MCF 10A (cell line): ENCODE data around the gene ZDHHC1. TPM values are rescaled to one million over a fixed set of nuclear protein-coding genes. Genes with fewer than 3 reads are reported as not detected.
A peak's percentile ranks its signal among the peaks of the same experiment; 100 is the strongest.

Experiments
- BruUV-seq: library from RNA; stranded (reverse); fragments of 400-500 nt; replicated peaks from 2 replicates; lab custom pipeline; 2021; lab: Mats Ljungman, UMichigan
- CTCF ChIA-PET: fragments of 300-600 bp; sonication (Branson Sonifier 250); formaldehyde crosslinking; extraction: SDS; loops from one replicate; lab custom pipeline; 2021; ENCODE audit warnings: antibody characterized with exemption, inconsistent platforms; lab: Yijun Ruan, JAX
- POLR2A ChIA-PET: fragments of 300-600, 350-650 bp; sonication (Branson Sonifier 250); formaldehyde crosslinking; extraction: SDS; loops from one replicate; lab custom pipeline; 2020; ENCODE audit warnings: antibody characterized with exemption, inconsistent platforms; lab: Yijun Ruan, JAX
- DNase-seq: peaks from one replicate; pipeline ENCODE4 v3.0.0-alpha.2; 2018; ENCODE audit not compliant: unreplicated experiment
- H3K27ac Mint-ChIP-seq: one replicate; pipeline ENCODE4 v1.8.0; 2022; ENCODE audit warnings: mild to moderate bottlenecking, low read depth, mixed read lengths; ENCODE audit not compliant: unreplicated experiment
- H3K27me3 Mint-ChIP-seq: one replicate; pipeline ENCODE4 v1.8.0; 2022; ENCODE audit warnings: mixed read lengths; ENCODE audit not compliant: insufficient read depth, unreplicated experiment
- H3K36me3 Mint-ChIP-seq: one replicate; pipeline ENCODE4 v1.8.0; 2022; ENCODE audit warnings: mild to moderate bottlenecking, moderate library complexity, mixed read lengths; ENCODE audit not compliant: insufficient read depth, unreplicated experiment
- H3K4me1 Mint-ChIP-seq: one replicate; pipeline ENCODE4 v1.8.0; 2022; ENCODE audit warnings: mixed read lengths; ENCODE audit not compliant: insufficient read depth, unreplicated experiment
- H3K4me3 Mint-ChIP-seq: one replicate; pipeline ENCODE4 v1.8.0; 2022; ENCODE audit warnings: mild to moderate bottlenecking, moderate library complexity, mixed read lengths; ENCODE audit not compliant: unreplicated experiment
- H3K9me3 Mint-ChIP-seq: one replicate; pipeline ENCODE4 v1.8.0; 2022; ENCODE audit warnings: mixed read lengths; ENCODE audit not compliant: unreplicated experiment
- intact Hi-C: fragments of 100-400 bp; cut with micrococcal nuclease; formaldehyde crosslinking; loops from 2 replicates; pipeline ENCODE4 v1.14.1; 2022
- total RNA-seq: library from RNA; stranded (reverse); gene quantifications from 2 replicates; pipeline ENCODE4 v1.2.3, GENCODE V29; 2022
- TF ChIP-seq, protein P1 (sequence below): fragments of 200-600 bp; IDR thresholded peaks from one replicate; pipeline ENCODE4 v1.8.0; 2022; ENCODE audit warnings: antibody characterized with exemption, mild to moderate bottlenecking; ENCODE audit not compliant: unreplicated experiment

Gene ZDHHC1
- total RNA-seq, 1 experiment from 2014 or later: 5.9 TPM

DNA sequence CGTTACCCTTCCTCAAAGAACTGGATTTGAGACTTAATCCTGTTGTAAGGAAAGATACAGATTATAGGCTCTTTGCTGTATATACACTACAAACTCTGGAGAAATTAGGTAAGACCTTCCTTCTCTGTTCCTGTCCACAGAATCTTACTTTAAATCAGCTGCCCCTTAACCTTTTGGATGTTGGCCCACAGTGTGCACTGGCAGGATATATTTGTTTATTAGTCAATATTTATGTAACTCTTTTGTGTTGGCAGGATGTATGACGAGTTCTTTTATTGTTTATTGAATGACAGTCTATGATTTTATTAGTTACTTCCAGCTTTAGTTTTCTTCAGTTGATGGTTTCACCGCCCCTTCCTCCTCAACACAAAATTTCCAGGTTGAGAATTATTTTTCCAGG is 69.9 kb downstream of the ZDHHC1 start:
- Mint-ChIP-seq H3K4me1 (no peaks in the 10 kb centered on the region), H3K27ac (no peak overlapping the region), H3K27me3 (no peaks in the 10 kb centered on the region), H3K36me3 (no peaks in the 10 kb centered on the region), H3K9me3 (no peaks in the 10 kb centered on the region), H3K4me3 (no peak overlapping the region)
- POLR2A ChIA-PET: interaction anchor here (1.0 to 1.2 kb wide), 2 partner anchors 22 to 35 kb away, joined by 3 read pairs; no protein-coding TSS in a partner anchor
- TF ChIP-seq, protein P1, sequence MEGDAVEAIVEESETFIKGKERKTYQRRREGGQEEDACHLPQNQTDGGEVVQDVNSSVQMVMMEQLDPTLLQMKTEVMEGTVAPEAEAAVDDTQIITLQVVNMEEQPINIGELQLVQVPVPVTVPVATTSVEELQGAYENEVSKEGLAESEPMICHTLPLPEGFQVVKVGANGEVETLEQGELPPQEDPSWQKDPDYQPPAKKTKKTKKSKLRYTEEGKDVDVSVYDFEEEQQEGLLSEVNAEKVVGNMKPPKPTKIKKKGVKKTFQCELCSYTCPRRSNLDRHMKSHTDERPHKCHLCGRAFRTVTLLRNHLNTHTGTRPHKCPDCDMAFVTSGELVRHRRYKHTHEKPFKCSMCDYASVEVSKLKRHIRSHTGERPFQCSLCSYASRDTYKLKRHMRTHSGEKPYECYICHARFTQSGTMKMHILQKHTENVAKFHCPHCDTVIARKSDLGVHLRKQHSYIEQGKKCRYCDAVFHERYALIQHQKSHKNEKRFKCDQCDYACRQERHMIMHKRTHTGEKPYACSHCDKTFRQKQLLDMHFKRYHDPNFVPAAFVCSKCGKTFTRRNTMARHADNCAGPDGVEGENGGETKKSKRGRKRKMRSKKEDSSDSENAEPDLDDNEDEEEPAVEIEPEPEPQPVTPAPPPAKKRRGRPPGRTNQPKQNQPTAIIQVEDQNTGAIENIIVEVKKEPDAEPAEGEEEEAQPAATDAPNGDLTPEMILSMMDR: no peak
- CTCF ChIA-PET: interaction anchor here (0.7 kb wide), 1 partner anchor 13 kb away, joined by 3 read pairs; no protein-coding TSS in a partner anchor
- no TSS peak for BruUV-seq
- intact Hi-C loops: no loop called here
- peak; percentile 6 for DNase-seq

DNA sequence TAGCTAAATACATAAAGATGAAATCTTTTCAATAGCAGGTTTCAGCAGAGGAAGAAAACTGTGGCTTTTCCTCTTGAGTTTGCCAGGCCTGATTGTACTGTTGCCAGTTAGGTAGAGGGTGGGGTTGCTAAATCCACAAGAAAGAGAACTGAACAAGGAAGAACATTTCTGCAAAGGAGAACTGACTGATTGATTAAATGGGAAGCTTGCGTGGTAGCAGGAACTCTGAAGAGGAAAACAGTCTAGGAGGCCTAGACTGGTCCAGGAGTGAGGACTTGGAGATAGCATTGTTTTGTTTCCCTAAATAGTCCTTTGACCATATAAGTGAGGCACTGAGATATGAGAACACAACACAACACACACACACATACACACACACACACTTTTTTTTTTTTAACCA is 70.9 kb downstream of the ZDHHC1 start:
- POLR2A ChIA-PET: no interaction called here
- intact Hi-C loops: no loop called here

More for the DNA sequence above, 70.9 kb downstream of the ZDHHC1 start:
- CTCF ChIA-PET: interaction anchor here (0.6 to 0.9 kb wide), 3 partner anchors 32 to 81 kb away, joined by 4 to 5 read pairs (median 4); no protein-coding TSS in a partner anchor
- H3K36me3 Mint-ChIP-seq: no peaks in the 10 kb centered on the region
- no peak overlapping the region for H3K4me3 Mint-ChIP-seq
- H3K9me3 Mint-ChIP-seq: no peaks in the 10 kb centered on the region
- TF ChIP-seq, protein P1: no peak
- no peak overlapping the region for H3K27ac Mint-ChIP-seq
- no TSS peak for BruUV-seq
- no peak for DNase-seq
- no peaks in the 10 kb centered on the region for H3K27me3 Mint-ChIP-seq
- no peaks in the 10 kb centered on the region for H3K4me1 Mint-ChIP-seq

Other genes starting within 250 kb of the ZDHHC1 start
- gene NOL3, start 245.9 kb downstream of the ZDHHC1 start, total RNA-seq: 49.8 and 65.7 TPM in 2 replicates
- 18.1 and 18.7 TPM in 2 replicates for gene MATCAP1, start 232.5 kb downstream of the ZDHHC1 start, total RNA-seq
- gene EXOC3L1, start 226.3 kb downstream of the ZDHHC1 start, total RNA-seq: not detected in 2 replicates
- gene E2F4, start 224.3 kb downstream of the ZDHHC1 start, total RNA-seq: 81.0 and 85.5 TPM in 2 replicates
- gene ELMO3, start 217.3 kb downstream of the ZDHHC1 start, total RNA-seq: 9.6 and 12.0 TPM in 2 replicates
- gene TMEM208, start 189.3 kb downstream of the ZDHHC1 start, total RNA-seq: 44.4 and 55.5 TPM in 2 replicates
- 12.1 and 14.7 TPM in 2 replicates for gene FHOD1, start 169.0 kb downstream of the ZDHHC1 start, total RNA-seq
- gene SLC9A5, start 167.5 kb downstream of the ZDHHC1 start, total RNA-seq: 0.40 and 1.4 TPM in 2 replicates
- 30.4 and 32.7 TPM in 2 replicates for gene PLEKHG4, start 136.9 kb downstream of the ZDHHC1 start, total RNA-seq
- not detected in 2 replicates for gene KCTD19, start 89.7 kb downstream of the ZDHHC1 start, total RNA-seq
- gene LRRC36, start 89.7 kb downstream of the ZDHHC1 start, total RNA-seq: not detected in 2 replicates
- not detected in 2 replicates for gene TPPP3, start 23.0 kb downstream of the ZDHHC1 start, total RNA-seq
- 0.42 and 0.86 TPM in 2 replicates for gene HSD11B2, start 14.6 kb upstream of the ZDHHC1 start, total RNA-seq
- 50.5 and 50.7 TPM in 2 replicates for gene ATP6V0D1, start 64.7 kb upstream of the ZDHHC1 start, total RNA-seq
- gene AGRP, start 67.1 kb upstream of the ZDHHC1 start, total RNA-seq: not detected in 2 replicates
- gene RIPOR1, start 112.4 kb upstream of the ZDHHC1 start, total RNA-seq: 43.2 and 69.1 TPM in 2 replicates
- 29.7 and 40.6 TPM in 2 replicates for gene CTCF, start 146.0 kb upstream of the ZDHHC1 start, total RNA-seq
- 1.6 and 1.9 TPM in 2 replicates for gene CARMIL2, start 228.7 kb upstream of the ZDHHC1 start, total RNA-seq
- 26.1 and 33.6 TPM in 2 replicates for gene ACD, start 243.8 kb upstream of the ZDHHC1 start, total RNA-seq
- gene PARD6A, start 244.5 kb upstream of the ZDHHC1 start, total RNA-seq: 3.2 and 4.5 TPM in 2 replicates